Memory B cell (primary cell): ENCODE data around the gene GRK5.
A peak's percentile ranks its signal among the peaks of the same experiment; 100 is the strongest.

Source experiments
- ATAC-seq: fragments of 150-1000 bp; cut with Tn5 transposase; 2 replicates; pipeline ENCODE4 v1.10.0; 2021; ENCODE audit warnings: low read depth, mild to moderate bottlenecking, moderate library complexity
- DNase-seq, 2 donors: peaks; one replicate each; pipeline ENCODE4 v3.0.0; 2022; ENCODE audit warnings: low spot score in 2 of 2
- H3K27ac Mint-ChIP-seq: one replicate; pipeline ENCODE4 v1.8.0; 2022; ENCODE audit warnings: mild to moderate bottlenecking, moderate library complexity, mixed read lengths
- H3K27me3 Mint-ChIP-seq: one replicate; pipeline ENCODE4 v1.8.0; 2022; ENCODE audit warnings: mixed read lengths
- H3K36me3 Mint-ChIP-seq: one replicate; pipeline ENCODE4 v1.8.0; 2022; ENCODE audit warnings: mild to moderate bottlenecking, mixed read lengths
- H3K4me1 Mint-ChIP-seq: one replicate; pipeline ENCODE4 v1.8.0; 2022; ENCODE audit warnings: mixed read lengths
- H3K4me3 Mint-ChIP-seq: one replicate; pipeline ENCODE4 v1.8.0; 2022; ENCODE audit warnings: mild to moderate bottlenecking, moderate library complexity, mixed read lengths
- H3K9me3 Mint-ChIP-seq: one replicate; pipeline ENCODE4 v1.8.0; 2022; ENCODE audit warnings: mixed read lengths

GRK5 gene

DNA sequence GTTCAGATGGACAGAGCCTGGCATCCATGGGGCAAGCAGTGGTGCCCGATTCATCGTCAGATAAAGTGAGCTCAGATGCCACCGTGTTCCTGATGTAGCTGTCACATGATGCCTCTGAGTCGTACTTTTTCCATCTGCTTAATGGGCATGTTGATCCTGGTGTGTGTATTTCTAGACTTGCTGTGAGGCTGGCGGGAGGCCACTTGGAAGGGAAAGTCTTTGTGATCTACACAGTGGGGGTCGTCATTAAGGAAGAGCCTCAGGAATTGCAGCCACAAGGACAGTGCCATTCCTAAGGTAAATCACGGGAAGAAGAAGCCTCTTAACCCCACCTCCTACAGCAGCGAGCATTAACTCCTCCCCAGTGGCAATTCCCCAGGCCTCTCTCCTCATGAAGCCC is 272.2 kb downstream of the GRK5 start:
- Mint-ChIP-seq H3K27ac (no peak overlapping the region), H3K4me1 (peaks cover 22% of the 10 kb centered on the region), H3K4me3 (no peak overlapping the region), H3K36me3 (no peaks in the 10 kb centered on the region), H3K9me3 (peaks cover 2% of the 10 kb centered on the region), H3K27me3 (peaks cover 1% of the 10 kb centered on the region)
- DNase-seq (no peak), ATAC-seq (no peak)

- Mint-ChIP-seq H3K27me3 (peaks cover 1% of the 10 kb centered on the region), H3K9me3 (peaks cover 2% of the 10 kb centered on the region), H3K4me3 (no peak overlapping the region), H3K4me1 (peaks cover 22% of the 10 kb centered on the region), H3K27ac (no peak overlapping the region), H3K36me3 (no peaks in the 10 kb centered on the region)
- no peak for ATAC-seq
- DNase-seq, result no peak
These were observed 273.3 kb downstream of the GRK5 start for GRCh38 chr10:119480667-119481066.

GRCh38 chr10:119481781-119482426 is 274.5 kb downstream of the GRK5 start:
- H3K27ac Mint-ChIP-seq, result no peak overlapping the region
- H3K4me3 Mint-ChIP-seq, result no peak overlapping the region
- H3K27me3 Mint-ChIP-seq, result peaks cover 1% of the 10 kb centered on the region
- no peaks in the 10 kb centered on the region for H3K36me3 Mint-ChIP-seq
- DNase-seq (no peak), ATAC-seq (no peak)
- peaks cover 2% of the 10 kb centered on the region for H3K9me3 Mint-ChIP-seq
- peaks cover 20% of the 10 kb centered on the region for H3K4me1 Mint-ChIP-seq

- ATAC-seq (no peak), DNase-seq (no peak)
- H3K36me3 Mint-ChIP-seq, result no peaks in the 10 kb centered on the region
- no peak overlapping the region for H3K27ac Mint-ChIP-seq
- H3K27me3 Mint-ChIP-seq, result peaks cover 1% of the 10 kb centered on the region
- peaks cover 2% of the 10 kb centered on the region for H3K9me3 Mint-ChIP-seq
- no peak overlapping the region for H3K4me3 Mint-ChIP-seq
- H3K4me1 Mint-ChIP-seq, result peaks cover 10% of the 10 kb centered on the region
These were observed 275.6 kb downstream of the GRK5 start for GRCh38 chr10:119483001-119483400.

DNA sequence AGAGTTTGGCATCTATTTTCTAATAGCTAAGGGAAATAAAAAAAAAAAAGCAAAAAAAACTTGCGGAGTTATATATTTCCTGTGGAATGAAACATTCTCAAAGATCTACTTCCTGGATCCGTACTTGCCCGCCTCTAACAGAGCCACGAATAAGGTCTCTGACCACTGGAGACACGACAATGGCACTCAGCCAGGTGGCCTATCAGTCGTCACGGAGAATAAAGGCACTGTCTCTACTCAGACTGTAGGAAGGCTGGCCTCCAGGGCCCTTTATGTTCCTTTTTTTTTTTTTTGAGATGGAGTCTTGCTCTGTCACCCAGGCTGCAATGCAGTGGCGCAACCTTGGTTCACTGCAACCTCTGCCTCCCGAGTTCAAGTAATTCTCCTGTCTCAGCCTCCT is 276.5 kb downstream of the GRK5 start:
- Mint-ChIP-seq H3K4me3 (no peak overlapping the region), H3K4me1 (peaks cover 3% of the 10 kb centered on the region), H3K27me3 (peaks cover 1% of the 10 kb centered on the region), H3K27ac (no peak overlapping the region), H3K9me3 (peaks cover 2% of the 10 kb centered on the region), H3K36me3 (no peaks in the 10 kb centered on the region)
- no peak for DNase-seq
- ATAC-seq, result no peak

GRCh38 chr10:119488675-119489074 is 281.3 kb downstream of the GRK5 start:
- no peak overlapping the region for H3K27ac Mint-ChIP-seq
- no peaks in the 10 kb centered on the region for H3K4me1 Mint-ChIP-seq
- H3K4me3 Mint-ChIP-seq, result no peak overlapping the region

GRCh38 chr10:119489991-119490326 is 282.6 kb downstream of the GRK5 start:
- Mint-ChIP-seq H3K4me3 (peak overlapping the region; percentile 91), H3K27ac (no peak overlapping the region), H3K4me1 (no peaks in the 10 kb centered on the region)

More at GRCh38 chr10:119488675-119489074, 281.3 kb downstream of the GRK5 start:
- Mint-ChIP-seq H3K27me3 (no peaks in the 10 kb centered on the region), H3K9me3 (no peaks in the 10 kb centered on the region), H3K36me3 (no peaks in the 10 kb centered on the region)
- no peak for DNase-seq
- no peak for ATAC-seq

DNA sequence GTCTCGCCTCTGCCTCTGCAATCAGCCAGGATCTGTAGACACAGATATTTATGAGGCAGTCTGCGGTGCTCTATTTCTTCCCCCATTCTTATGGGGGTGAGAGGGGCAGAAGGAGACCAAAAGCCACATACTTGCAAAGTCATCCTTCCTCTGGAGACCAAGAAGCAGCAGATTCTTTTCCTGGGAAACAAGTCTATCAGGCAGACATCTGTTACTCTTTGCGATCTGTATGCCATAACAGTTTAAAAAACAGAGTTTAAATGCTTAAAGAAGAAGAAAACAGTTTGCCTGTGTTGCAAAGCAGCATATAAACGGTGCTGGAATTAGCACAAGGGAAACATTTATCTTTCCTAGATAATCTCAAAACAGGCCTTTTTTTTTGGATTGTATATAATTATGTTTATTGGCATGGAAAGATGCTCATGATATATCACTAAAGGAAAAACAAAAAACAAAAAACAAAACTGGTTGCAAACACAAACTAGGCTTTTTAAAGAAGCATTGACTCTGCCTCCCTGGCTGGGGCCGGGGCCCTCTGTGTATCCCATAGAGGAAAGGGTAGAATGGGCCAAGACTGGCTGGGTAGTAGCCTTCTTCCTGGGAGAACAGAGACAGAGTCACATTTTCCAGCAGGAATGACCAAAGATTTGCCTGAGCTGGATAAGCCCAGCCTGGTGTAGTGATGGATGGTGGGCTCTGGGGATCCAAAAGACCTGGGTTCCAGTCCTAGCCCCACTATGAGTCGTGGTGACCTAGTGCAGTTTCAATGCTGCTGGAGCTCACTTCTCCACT is 284.8 kb downstream of the GRK5 start:
- Mint-ChIP-seq H3K36me3 (no peaks in the 10 kb centered on the region), H3K4me1 (peaks cover 6% of the 10 kb centered on the region), H3K9me3 (no peaks in the 10 kb centered on the region), H3K27ac (no peak overlapping the region), H3K27me3 (no peaks in the 10 kb centered on the region), H3K4me3 (no peak overlapping the region)
- no peak for DNase-seq
- ATAC-seq, result no peak

More at GRCh38 chr10:119489991-119490326, 282.6 kb downstream of the GRK5 start:
- H3K36me3 Mint-ChIP-seq, result no peaks in the 10 kb centered on the region
- ATAC-seq (no peak), DNase-seq (no peak)
- no peaks in the 10 kb centered on the region for H3K9me3 Mint-ChIP-seq
- H3K27me3 Mint-ChIP-seq, result no peaks in the 10 kb centered on the region

- Mint-ChIP-seq H3K4me3 (no peak overlapping the region), H3K27me3 (no peaks in the 10 kb centered on the region), H3K36me3 (no peaks in the 10 kb centered on the region), H3K27ac (no peak overlapping the region), H3K4me1 (peaks cover 6% of the 10 kb centered on the region), H3K9me3 (no peaks in the 10 kb centered on the region)
- no peak for DNase-seq
- no peak for ATAC-seq
These were observed 285.8 kb downstream of the GRK5 start for GRCh38 chr10:119493155-119493554.

DNA sequence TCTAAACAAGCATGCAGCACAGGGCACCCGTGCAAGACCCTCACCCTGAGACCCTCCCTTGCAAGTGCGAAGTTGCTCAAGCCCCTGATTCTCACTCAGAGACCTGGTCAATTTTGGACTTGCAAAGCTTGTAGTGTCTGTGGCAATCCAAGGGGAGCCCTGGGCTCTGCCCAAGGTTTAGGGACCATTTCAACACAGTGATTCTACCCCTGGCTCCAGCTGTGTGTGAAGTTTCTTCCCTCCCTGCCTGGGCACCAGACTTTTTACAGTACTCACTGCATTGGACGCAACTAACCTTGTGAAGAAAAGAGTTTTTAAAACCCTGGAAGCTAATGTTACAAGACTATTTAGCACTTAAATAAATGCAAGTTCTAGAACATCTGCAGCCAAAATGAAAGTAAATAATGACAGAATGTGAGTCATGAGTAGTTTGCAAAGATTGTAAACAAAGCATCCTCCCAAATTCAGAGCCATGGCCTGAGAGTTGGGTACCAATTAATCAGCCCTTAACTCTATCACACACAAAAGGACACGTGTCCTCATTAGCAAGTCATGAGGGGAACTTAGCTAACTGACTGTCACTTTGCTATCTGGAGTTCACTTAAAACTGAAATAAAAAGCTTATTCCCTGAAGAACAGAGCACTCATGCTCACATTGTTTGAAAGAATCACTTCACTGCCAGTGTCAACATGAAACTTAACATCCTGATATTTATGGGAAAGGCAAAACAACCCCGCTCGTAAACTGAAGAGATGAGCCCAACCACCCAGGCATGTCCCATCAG is 287.1 kb downstream of the GRK5 start:
- DNase-seq, result no peak
- H3K9me3 Mint-ChIP-seq, result no peaks in the 10 kb centered on the region
- H3K36me3 Mint-ChIP-seq, result peaks cover 3% of the 10 kb centered on the region
- H3K4me3 Mint-ChIP-seq, result no peak overlapping the region
- no peaks in the 10 kb centered on the region for H3K27me3 Mint-ChIP-seq
- peak overlapping the region; percentile 64 for H3K27ac Mint-ChIP-seq
- ATAC-seq, result no peak
- peaks cover 6% of the 10 kb centered on the region for H3K4me1 Mint-ChIP-seq

GRCh38 chr10:119495021-119495505 is 287.7 kb downstream of the GRK5 start:
- no peaks in the 10 kb centered on the region for H3K27me3 Mint-ChIP-seq
- no peaks in the 10 kb centered on the region for H3K9me3 Mint-ChIP-seq
- DNase-seq (no peak), ATAC-seq (no peak)
- peak overlapping the region; percentile 64 for H3K27ac Mint-ChIP-seq
- no peak overlapping the region for H3K4me3 Mint-ChIP-seq
- peaks cover 3% of the 10 kb centered on the region for H3K36me3 Mint-ChIP-seq
- H3K4me1 Mint-ChIP-seq, result peaks cover 6% of the 10 kb centered on the region

DNA sequence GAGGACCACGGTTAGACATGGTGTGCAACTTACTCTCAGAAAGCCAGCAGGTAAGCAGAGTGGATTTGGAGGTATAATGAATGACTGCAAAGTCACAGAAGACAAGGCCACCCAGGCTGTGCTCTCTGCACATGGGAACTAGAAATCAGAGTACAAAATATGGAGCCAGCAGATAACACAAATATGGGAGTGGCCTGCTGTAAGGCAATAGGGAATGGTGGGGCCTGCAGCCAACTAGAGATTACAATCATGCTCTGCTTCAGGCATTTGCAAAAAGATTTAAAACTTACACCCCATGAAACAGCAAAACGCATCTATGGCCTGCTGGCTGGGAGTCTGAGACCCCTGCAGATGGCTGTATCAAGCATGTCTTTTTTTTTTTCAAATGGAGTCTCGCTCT is 288.2 kb downstream of the GRK5 start:
- ATAC-seq, result no peak
- peaks cover 6% of the 10 kb centered on the region for H3K4me1 Mint-ChIP-seq

DNA sequence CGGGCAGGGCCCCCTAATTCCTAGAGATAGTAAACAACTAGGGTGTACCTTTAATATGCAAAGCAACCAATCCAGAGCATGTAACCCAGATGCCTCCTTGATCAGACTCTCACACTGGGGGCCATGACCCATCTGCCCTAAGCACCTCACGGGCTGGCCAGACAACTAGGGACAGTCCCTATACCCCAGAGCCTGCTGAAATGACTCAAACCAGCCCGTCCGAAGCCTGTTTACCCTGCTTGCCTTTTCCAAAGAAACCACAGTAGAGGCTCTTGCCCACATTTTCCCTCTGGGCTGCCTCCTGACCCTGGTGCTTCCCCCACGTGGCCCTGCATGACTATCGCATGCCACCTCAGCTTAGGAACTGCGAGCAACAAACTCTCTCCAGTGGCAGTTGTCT is 288.9 kb downstream of the GRK5 start:
- Mint-ChIP-seq H3K36me3 (peaks cover 3% of the 10 kb centered on the region), H3K27ac (peak overlapping the region; percentile 11), H3K4me3 (no peak overlapping the region), H3K9me3 (no peaks in the 10 kb centered on the region), H3K27me3 (no peaks in the 10 kb centered on the region), H3K4me1 (peaks cover 6% of the 10 kb centered on the region)
- DNase-seq, result no peak
- no peak for ATAC-seq

More for the DNA sequence above, 288.2 kb downstream of the GRK5 start:
- Mint-ChIP-seq H3K36me3 (peaks cover 3% of the 10 kb centered on the region), H3K9me3 (no peaks in the 10 kb centered on the region), H3K27ac (no peak overlapping the region), H3K4me3 (no peak overlapping the region), H3K27me3 (no peaks in the 10 kb centered on the region)
- no peak for DNase-seq

GRCh38 chr10:119497243-119497642 is 289.9 kb downstream of the GRK5 start:
- no peaks in the 10 kb centered on the region for H3K9me3 Mint-ChIP-seq
- no peak overlapping the region for H3K4me3 Mint-ChIP-seq
- H3K4me1 Mint-ChIP-seq, result peaks cover 11% of the 10 kb centered on the region
- ATAC-seq (no peak), DNase-seq (no peak)
- H3K27me3 Mint-ChIP-seq, result no peaks in the 10 kb centered on the region
- H3K27ac Mint-ChIP-seq, result peak overlapping the region; percentile 11
- peaks cover 3% of the 10 kb centered on the region for H3K36me3 Mint-ChIP-seq
